Stimulated activated CD8-positive, alpha-beta memory T cell treated with anti-CD3 and anti-CD28 coated beads, Interleukin-4, amount 100 ng/mL, for 4 hours (primary cell): ENCODE results near the gene POLQ.
"Not testable (repeated sequence)": the region's sequence is repeated elsewhere in the genome, so short reads cannot be mapped to it uniquely, and the experiment has no call there.

Experiments
- DNase-seq, 2 donors: peaks; one replicate each; pipeline ENCODE4 v3.0.0-alpha.2; 2020; ENCODE audit warnings: low read depth in 2 of 2, low spot score in 1 of 2

POLQ gene

GRCh38 chr3:121514496-121514895 lies 31.3 kb downstream of the POLQ start:
- DNase-seq, result no peak

- no peak for DNase-seq
Observed at GRCh38 chr3:121508389-121508788, 37.4 kb downstream of the POLQ start.

- no peak for DNase-seq
Observed at GRCh38 chr3:121505256-121505655, 40.5 kb downstream of the POLQ start.

- no peak for DNase-seq
Observed at GRCh38 chr3:121504618-121505017, 41.2 kb downstream of the POLQ start.

GRCh38 chr3:121496786-121497185 lies 49.0 kb downstream of the POLQ start:
- no peak for DNase-seq

GRCh38 chr3:121493431-121493830 lies 52.4 kb downstream of the POLQ start:
- no peak for DNase-seq

GRCh38 chr3:121491683-121492320 lies 54.0 kb downstream of the POLQ start:
- no peak for DNase-seq

- no peak for DNase-seq
Observed at GRCh38 chr3:121490161-121490560, 55.6 kb downstream of the POLQ start.

- DNase-seq, result no peak
Observed at GRCh38 chr3:121488628-121489027, 57.2 kb downstream of the POLQ start.

- no peak for DNase-seq
Observed at GRCh38 chr3:121483290-121483689, 62.5 kb downstream of the POLQ start.

- no peak for DNase-seq
Observed at GRCh38 chr3:121482660-121483059, 63.1 kb downstream of the POLQ start.

- DNase-seq, result no peak
Observed at GRCh38 chr3:121481106-121481880, 64.5 kb downstream of the POLQ start.

- DNase-seq, result no peak
Observed at GRCh38 chr3:121477589-121477988, 68.2 kb downstream of the POLQ start.

GRCh38 chr3:121473001-121473400 lies 72.8 kb downstream of the POLQ start:
- no peak for DNase-seq

- DNase-seq, result no peak
Observed at GRCh38 chr3:121467085-121467484, 78.7 kb downstream of the POLQ start.

GRCh38 chr3:121463745-121464144 lies 82.0 kb downstream of the POLQ start:
- no peak for DNase-seq

- DNase-seq, result no peak
Observed at GRCh38 chr3:121462565-121462964, 83.2 kb downstream of the POLQ start.

- DNase-seq, result not testable (repeated sequence)
Observed at GRCh38 chr3:121451752-121452151, 94.0 kb downstream of the POLQ start.

- DNase-seq, result no peak
Observed at GRCh38 chr3:121443456-121443855, 102.3 kb downstream of the POLQ start.

- no peak for DNase-seq
Observed at GRCh38 chr3:121436641-121437040, 109.1 kb downstream of the POLQ start.

- no peak for DNase-seq
Observed at GRCh38 chr3:121436074-121436473, 109.7 kb downstream of the POLQ start.

GRCh38 chr3:121431726-121432517 lies 113.9 kb downstream of the POLQ start:
- peak; percentile 16 to 18 for DNase-seq
